Measurements from ENCODE around the gene ST6GALNAC3.

GRCh38 chr1:76666499-76666898 is 592.0 kb downstream of the ST6GALNAC3 start:
- TF ChIP-seq GATA3 (IDR thresholded peaks at IDR 0.05; ENCODE audit: low read depth, low read length) (no peak), GATA2 (IDR thresholded peaks at IDR 0.05; ENCODE audit: low read depth, low read length) (no peak)
